ENCODE measurements around the gene CGB8.
"Not testable (repeated sequence)": the region's sequence is repeated elsewhere in the genome, so short reads cannot be mapped to it uniquely, and the experiment has no call there.

The CGB8 gene

DNA sequence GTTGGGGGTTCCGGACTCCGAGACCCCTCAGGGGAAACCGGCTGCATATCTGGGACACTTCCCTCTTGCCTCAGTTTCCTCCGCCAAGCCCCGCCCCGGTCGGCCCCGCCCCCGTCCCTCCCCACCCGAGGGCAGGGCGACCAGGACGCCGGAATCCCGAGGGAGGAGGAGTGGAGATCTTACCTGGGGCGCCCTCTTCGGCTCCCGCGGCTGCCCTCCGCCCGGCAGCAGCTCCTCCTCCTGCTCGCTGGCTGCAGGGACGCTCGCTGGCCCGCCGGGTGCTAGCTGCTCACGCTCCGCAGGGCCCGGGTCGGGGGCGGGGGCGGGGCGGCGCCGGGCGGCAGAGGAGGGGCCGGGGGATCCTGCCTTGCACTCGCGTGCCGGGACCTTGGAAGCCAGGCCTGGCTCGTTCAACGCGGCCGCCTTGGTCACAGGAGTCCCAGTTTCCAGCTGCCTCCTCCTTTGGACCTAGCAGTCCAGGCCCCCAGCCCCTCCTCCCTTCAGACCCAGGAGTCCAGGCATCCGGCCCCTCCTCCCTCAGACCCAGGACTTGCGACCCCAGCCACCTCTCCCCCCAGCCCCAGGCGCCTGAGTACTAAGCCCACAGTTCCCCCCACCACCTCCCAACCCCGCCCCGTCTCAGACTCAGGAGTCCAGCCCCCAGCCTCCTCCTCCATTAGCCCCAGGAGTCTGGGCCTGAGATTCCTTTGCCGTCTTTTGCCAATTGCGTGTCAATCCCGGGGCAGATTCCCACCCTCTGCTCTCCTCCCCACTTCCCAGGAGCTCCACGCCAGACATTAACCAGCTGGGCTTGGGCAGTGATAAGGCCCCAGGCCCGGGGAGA, 16.1 kb upstream of the CGB8 start, which contains the start of gene NTF4:
Gene NTF4 (minus strand): TSS at position 51 of the 844 bp plus-strand sequence. CDS start 2,821 bp downstream, outside the sequence.
- DNase-seq: no peak

DNA sequence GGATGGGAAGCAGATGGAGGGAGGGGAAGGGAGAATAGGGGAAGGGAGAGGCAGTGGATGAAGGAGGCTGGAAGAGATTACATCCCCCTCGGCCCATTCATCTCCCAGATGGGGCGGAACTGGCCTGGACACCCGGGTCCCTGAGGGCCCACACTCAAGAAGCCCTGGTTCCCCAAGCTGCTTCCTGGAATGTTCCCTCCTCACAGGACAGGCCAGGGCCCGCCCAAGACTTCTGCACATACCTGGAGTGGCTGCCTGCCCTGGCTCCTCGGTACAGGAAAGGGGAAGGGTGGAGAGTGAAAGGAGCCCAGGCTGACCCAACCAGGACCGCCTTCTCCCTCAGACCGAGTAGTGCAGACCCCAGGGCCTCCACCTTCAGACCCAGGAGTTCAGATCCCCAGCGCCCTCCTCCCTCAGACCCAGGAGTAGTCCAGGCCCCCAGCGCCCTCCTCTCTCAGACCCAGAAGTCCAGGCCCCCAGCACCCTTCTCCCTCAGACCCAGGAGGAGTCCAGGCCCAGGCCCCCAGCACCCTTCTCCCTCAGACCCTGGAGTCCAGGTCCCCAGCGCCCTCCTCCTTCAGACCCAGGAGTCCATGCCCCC, 15.2 kb upstream of the CGB8 start:
- no peak for DNase-seq

DNA sequence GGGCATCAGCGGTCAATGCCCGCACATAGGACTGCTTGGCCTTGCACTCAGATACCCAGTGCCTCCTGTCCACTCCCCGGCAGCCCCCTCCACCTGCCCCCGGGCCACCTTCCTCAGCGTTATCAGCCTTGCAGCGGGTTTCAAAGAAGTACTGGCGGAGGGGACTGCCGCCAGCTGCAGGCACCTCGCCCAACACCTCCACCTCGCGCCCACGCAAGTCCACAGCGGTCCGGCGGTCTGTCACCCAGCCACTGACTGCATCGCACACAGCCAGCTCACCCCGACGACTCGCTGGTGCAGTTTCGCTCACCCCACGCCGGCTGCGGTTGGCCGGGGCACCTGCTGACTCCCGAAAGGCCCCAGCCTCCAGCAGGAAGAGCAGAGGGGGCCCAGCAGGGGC, 12.5 kb upstream of the CGB8 start:
- DNase-seq: no peak

GRCh38 chr19:49061000-49061399, 12.1 kb upstream of the CGB8 start:
- DNase-seq: no peak

DNA sequence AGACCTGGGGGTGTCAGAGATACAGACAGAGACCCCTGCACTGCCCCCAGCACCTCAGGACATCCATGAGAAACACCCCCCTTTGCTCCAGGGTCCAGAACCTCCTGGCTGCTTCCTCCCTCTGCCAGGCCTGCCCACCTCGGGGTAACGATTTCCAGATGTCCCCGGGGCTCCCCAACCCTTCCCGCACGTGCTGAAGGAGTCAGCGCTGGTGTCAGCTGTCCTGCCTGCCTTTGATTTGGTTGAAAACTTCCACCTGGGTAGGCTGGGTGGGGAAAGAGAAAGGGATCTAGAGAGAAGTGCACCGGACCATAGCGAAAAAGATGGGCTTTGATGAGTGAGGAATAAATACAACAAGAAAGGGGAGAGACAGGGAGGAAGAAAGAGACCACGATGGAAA, 10.1 kb upstream of the CGB8 start:
- DNase-seq: no peak

- DNase-seq: no peak
Observed at GRCh38 chr19:49058562-49058961, 9.7 kb upstream of the CGB8 start.

- no peak for DNase-seq
Observed at GRCh38 chr19:49057636-49058234, 8.8 kb upstream of the CGB8 start, which contains the start of gene CGB7. CGB7 (minus strand) TSS chr19:49057749; CDS start chr19:49055375, 2,374 bp downstream.

GRCh38 chr19:49056902-49057596, 8.1 kb upstream of the CGB8 start:
- not testable (repeated sequence) for DNase-seq

- no peak for DNase-seq
Observed at GRCh38 chr19:49056101-49056901, 7.4 kb upstream of the CGB8 start.

DNA sequence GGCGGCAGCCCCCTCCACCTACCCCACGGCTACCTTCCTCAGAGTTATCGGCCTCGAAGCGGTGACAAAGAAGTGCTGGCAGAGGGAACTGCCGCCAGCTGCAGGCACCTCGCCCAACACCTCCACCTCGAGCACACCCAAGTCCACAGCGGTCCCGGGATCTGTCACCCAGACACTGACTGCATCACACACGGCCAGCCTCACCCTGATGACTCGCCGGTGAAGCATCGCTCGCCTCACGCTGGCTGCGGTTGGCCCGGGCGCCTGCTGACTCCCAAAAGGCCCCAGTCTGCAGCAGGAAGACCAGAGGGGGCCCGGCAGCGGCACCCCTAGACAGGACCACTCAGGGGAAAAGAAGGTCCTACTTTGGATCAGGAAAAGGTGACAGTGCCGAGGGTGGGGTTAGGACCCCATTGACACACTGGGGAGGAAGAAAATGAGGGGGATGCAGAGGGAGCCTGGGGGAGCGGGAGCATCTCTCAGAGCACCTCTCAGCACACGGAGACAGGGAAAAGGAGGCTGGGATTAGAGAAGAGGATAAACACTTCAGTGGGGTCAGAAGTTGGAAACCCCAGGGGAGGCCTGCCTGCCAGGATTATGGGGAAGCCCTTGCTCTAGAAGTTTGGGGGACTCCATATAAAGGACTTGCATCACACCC, 1.6 kb upstream of the CGB8 start:
- DNase-seq: not testable (repeated sequence)

GRCh38 chr19:49049834-49050233, 923 bp upstream of the CGB8 start:
- not testable (repeated sequence) for DNase-seq

DNA sequence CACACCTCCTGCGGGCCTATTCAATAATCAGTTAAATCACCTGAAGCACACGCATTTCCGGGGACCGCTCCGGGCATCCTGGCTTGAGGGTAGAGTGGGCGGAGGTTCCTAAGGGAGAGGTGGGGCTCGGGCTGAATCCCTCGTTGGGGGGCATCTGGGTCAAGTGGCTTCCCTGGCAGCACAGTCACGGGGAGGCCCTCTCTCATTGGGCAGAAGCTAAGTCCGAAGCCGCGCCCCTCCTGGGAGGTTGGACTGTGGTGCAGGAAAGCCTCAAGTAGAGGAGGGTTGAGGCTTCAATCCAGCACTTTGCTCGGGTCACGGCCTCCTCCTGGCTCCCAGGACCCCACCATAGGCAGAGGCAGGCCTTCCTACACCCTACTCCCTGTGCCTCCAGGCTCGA, 5.4 kb downstream of the CGB8 start, which contains the start of gene CGB5:
Gene CGB5 (plus strand): TSS at position 301 of the 400 bp plus-strand sequence. CDS start 362 bp downstream, outside the sequence.
- DNase-seq: not testable (repeated sequence)

DNA sequence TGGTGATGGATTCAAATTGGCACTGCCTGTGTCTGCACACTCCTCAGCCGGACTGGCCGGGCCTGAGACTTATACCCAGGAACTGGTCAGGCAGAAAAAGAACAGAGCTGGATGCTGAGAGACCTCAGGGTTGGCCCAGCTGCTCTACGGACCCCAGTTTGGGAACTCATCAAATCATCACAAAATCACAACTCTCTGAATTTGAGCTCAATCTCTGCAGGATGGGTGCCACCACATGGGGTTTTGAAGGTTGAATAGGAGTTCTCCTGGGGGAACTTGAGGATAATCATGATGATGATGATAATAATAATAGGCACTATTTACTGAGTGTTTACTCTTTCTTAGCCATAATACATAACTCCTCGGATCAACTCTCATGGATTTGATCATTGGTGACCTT, 6.2 kb downstream of the CGB8 start:
- DNase-seq: not testable (repeated sequence)

- no peak for DNase-seq
Observed at GRCh38 chr19:49042177-49042576, 6.7 kb downstream of the CGB8 start.

GRCh38 chr19:49039736-49040135, 9.2 kb downstream of the CGB8 start:
- DNase-seq: not testable (repeated sequence)

DNA sequence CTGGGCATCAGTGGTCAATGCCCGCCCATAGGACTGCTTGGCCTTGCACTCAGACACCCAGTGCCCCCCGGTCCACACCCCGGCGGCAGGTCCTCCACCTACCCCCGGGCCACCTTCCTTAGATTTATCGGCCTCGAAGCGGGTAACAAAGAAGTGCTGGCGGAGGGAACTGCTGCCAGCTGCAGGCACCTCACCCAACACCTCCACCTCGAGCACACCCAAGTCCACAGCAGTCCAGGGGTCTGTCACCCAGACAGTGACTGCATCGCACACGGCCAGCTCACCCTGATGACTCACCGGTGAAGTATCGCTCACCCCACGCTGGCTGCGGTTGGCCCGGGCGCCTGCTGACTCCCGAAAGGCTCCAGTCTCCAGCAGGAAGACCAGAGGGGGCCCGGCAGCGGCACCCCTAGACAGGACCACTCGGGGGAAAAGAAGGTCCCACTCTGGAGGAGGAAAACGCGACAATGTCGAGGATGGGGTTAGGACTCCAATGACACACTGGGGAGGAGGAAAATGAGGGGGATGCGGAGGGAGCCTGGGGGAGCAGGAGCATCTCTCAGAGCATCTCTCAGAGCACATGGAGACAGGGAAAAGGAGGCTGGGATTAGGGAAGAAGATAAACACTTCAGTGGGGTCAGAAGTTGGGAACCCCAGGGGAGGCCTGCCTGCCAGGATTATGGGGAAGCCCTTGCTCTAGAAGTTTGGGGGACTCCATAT, 10.2 kb downstream of the CGB8 start:
- DNase-seq: not testable (repeated sequence)

GRCh38 chr19:49038111-49038510, 10.8 kb downstream of the CGB8 start:
- DNase-seq: not testable (repeated sequence)

DNA sequence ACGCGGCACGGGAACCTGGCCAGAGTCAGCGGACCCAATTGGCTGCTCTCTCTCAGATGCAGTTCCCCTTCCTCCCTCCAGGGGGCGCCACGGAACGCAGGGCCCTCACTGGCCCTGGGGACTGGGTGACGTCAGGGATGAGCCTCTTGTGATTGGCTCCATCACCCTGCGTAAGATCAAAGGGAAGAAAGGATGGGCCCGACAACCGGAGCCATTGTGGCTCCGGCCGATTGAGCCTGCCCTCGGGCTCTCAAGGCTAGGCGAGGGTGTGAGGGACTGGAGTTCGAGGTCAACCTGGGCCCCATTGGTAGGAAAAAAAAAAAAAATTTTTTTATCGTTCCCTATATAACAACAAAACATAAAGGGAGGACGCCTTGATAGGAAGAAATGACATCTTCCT, 12.1 kb downstream of the CGB8 start, which contains the start of gene CGB1:
Gene CGB1 (minus strand): TSS at position 81 of the 400 bp plus-strand sequence. CDS start 184 bp downstream, outside the sequence.
- not testable (repeated sequence) for DNase-seq

DNA sequence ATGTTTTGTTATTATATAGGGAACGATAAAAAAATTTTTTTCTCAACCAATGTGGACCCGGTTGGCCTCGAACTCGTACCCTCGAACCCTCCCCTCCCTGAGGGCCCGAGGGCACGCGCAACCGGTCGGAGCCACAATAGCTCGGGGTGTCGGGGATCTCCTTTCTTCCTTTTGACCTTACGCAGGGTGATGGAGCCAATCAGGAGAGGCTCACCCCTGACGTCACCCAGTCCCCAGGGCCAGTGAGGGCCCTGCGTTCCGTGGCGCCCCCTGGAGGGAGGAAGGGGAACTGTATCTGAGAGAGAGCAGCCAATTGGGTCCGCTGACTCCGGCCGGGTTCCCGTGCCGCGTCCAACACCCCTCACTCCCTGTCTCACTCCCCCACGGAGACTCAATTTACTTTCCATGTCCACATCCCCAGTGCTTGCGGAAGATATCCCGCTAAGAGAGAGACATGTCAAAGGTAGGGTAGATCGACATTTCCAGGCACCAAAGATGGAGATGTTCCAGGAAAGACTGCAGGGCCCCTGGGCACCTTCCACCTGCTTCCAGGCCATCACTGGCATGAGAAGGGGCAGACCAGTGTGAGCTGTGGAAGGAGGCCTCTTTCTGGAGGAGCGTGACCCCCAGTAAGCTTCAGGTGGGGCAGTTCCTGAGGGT, 17.1 kb downstream of the CGB8 start, which contains the start of gene CGB2:
Gene CGB2 (plus strand): TSS at position 249 of the 660 bp plus-strand sequence. CDS start 206 bp downstream, at position 455.
- not testable (repeated sequence) for DNase-seq

GRCh38 chr19:49030323-49030722, 18.6 kb downstream of the CGB8 start:
- not testable (repeated sequence) for DNase-seq
